ENCODE results near the gene SLC49A3.
A peak's percentile ranks its signal among the peaks of the same experiment; 100 is the strongest.

The SLC49A3 gene

GRCh38 chr4:664713-665231 is 24.2 kb downstream of the SLC49A3 start:
- no peak for DNase-seq

GRCh38 chr4:663438-664428 is 25.2 kb downstream of the SLC49A3 start:
- DNase-seq = peak; percentile 73

- no peak for DNase-seq
Observed at GRCh38 chr4:663046-663437, 25.9 kb downstream of the SLC49A3 start.

GRCh38 chr4:661881-662761 is 26.8 kb downstream of the SLC49A3 start:
- DNase-seq = no peak

- no peak for DNase-seq
Observed at GRCh38 chr4:661231-661630, 27.7 kb downstream of the SLC49A3 start.

GRCh38 chr4:660401-660800 is 28.6 kb downstream of the SLC49A3 start:
- DNase-seq = no peak

GRCh38 chr4:659851-660250 is 29.1 kb downstream of the SLC49A3 start:
- DNase-seq = no peak

- DNase-seq = no peak
Observed at GRCh38 chr4:658681-659667, 30.0 kb downstream of the SLC49A3 start.

GRCh38 chr4:657834-658667 is 30.9 kb downstream of the SLC49A3 start:
- no peak for DNase-seq

GRCh38 chr4:657338-657833 is 31.6 kb downstream of the SLC49A3 start:
- DNase-seq = no peak

- no peak for DNase-seq
Observed at GRCh38 chr4:656436-657337, 32.3 kb downstream of the SLC49A3 start.

GRCh38 chr4:655464-656151 is 33.3 kb downstream of the SLC49A3 start:
- DNase-seq = no peak

GRCh38 chr4:654871-655463 is 34.0 kb downstream of the SLC49A3 start:
- no peak for DNase-seq

GRCh38 chr4:654503-654845 is 34.5 kb downstream of the SLC49A3 start:
- DNase-seq = no peak

GRCh38 chr4:653831-654502 is 35.0 kb downstream of the SLC49A3 start:
- DNase-seq = no peak

- no peak for DNase-seq
Observed at GRCh38 chr4:653080-653821, 35.7 kb downstream of the SLC49A3 start.

- DNase-seq = no peak
Observed at GRCh38 chr4:651884-652642, 36.9 kb downstream of the SLC49A3 start.
